Astrocyte (in vitro differentiated cells and primary cell): Measurements from ENCODE around the gene GPR139. TPM values are rescaled to one million over a fixed set of nuclear protein-coding genes. Genes with fewer than 3 reads are reported as not detected.

Experiments
- DNase-seq: peaks from one replicate; pipeline ENCODE4 v3.0.0-alpha.2; 2010; ENCODE audit warnings: low read depth
- FAIRE-seq: peaks from 2 replicates; lab custom pipeline; 2011; peaks lifted over from hg19 to GRCh38; lab: Jason Lieb, UNC
- H2AFZ ChIP-seq: 2 replicates; pipeline ENCODE4 v1.6.0; 2012; ENCODE audit warnings: low read depth, low read length, inconsistent platforms
- H3K27ac ChIP-seq: 2 replicates; pipeline ENCODE4 v1.5.1; 2011; ENCODE audit warnings: low read depth, low read length, inconsistent platforms
- H3K27me3 ChIP-seq: 2 replicates; pipeline ENCODE4 v1.6.0; 2011; ENCODE audit warnings: low read length, inconsistent platforms; ENCODE audit not compliant: insufficient read depth
- H3K36me3 ChIP-seq: 2 replicates; pipeline ENCODE4 v1.5.1; 2011; ENCODE audit warnings: low read length, inconsistent platforms; ENCODE audit not compliant: insufficient read depth
- H3K4me1 ChIP-seq: 2 replicates; pipeline ENCODE4 v1.5.1; 2011; ENCODE audit warnings: low read length, inconsistent platforms; ENCODE audit not compliant: insufficient read depth
- H3K4me2 ChIP-seq: 2 replicates; pipeline ENCODE4 v1.6.0; 2012; ENCODE audit warnings: low read length, inconsistent platforms
- H3K4me3 ChIP-seq: 2 replicates; pipeline ENCODE4 v1.5.1; 2011; ENCODE audit warnings: low read depth, mild to moderate bottlenecking, low read length, inconsistent platforms; ENCODE audit not compliant: insufficient read depth
- H3K79me2 ChIP-seq: 2 replicates; pipeline ENCODE4 v1.6.0; 2012; ENCODE audit warnings: mild to moderate bottlenecking, low read length, inconsistent platforms; ENCODE audit not compliant: insufficient read depth
- H3K9ac ChIP-seq: 2 replicates; pipeline ENCODE4 v1.6.0; 2012; ENCODE audit warnings: mild to moderate bottlenecking, low read length, inconsistent platforms
- H3K9me3 ChIP-seq: 2 replicates; pipeline ENCODE4 v1.5.1; 2012; ENCODE audit warnings: low read depth, mild to moderate bottlenecking, low read length, inconsistent platforms; ENCODE audit not compliant: insufficient read depth
- H4K20me1 ChIP-seq: 2 replicates; pipeline ENCODE4 v1.6.0; 2012; ENCODE audit warnings: low read length, inconsistent platforms; ENCODE audit not compliant: insufficient read depth
- H3K27ac Mint-ChIP-seq: one replicate; pipeline ENCODE4 v1.8.0; 2021; ENCODE audit warnings: mild to moderate bottlenecking, mixed read lengths; ENCODE audit not compliant: unreplicated experiment
- H3K27me3 Mint-ChIP-seq: one replicate; pipeline ENCODE4 v1.8.0; 2021; ENCODE audit warnings: low read depth, mixed read lengths; ENCODE audit not compliant: unreplicated experiment
- H3K36me3 Mint-ChIP-seq: one replicate; pipeline ENCODE4 v1.8.0; 2021; ENCODE audit warnings: low read depth, mixed read lengths; ENCODE audit not compliant: unreplicated experiment
- H3K4me1 Mint-ChIP-seq: one replicate; pipeline ENCODE4 v1.8.0; 2021; ENCODE audit warnings: low read depth, mixed read lengths; ENCODE audit not compliant: unreplicated experiment
- H3K4me3 Mint-ChIP-seq: one replicate; pipeline ENCODE4 v1.8.0; 2021; ENCODE audit warnings: mild to moderate bottlenecking, moderate library complexity, mixed read lengths; ENCODE audit not compliant: unreplicated experiment
- H3K9me3 Mint-ChIP-seq: one replicate; pipeline ENCODE4 v1.8.0; 2021; ENCODE audit warnings: mild to moderate bottlenecking, mixed read lengths; ENCODE audit not compliant: unreplicated experiment
- EZH2 ChIP-seq: IDR thresholded peaks from 2 replicates; pipeline ENCODE4 v1.6.1; 2012; ENCODE audit warnings: mild to moderate bottlenecking, low read length, inconsistent platforms; ENCODE audit not compliant: insufficient read depth
- total RNA-seq: library from RNA; stranded (reverse); gene quantifications from 2 replicates; pipeline ENCODE4 v1.2.1, GENCODE V29; 2021
- TF ChIP-seq, protein P1 (sequence below): IDR thresholded peaks from 2 replicates; pipeline ENCODE4 v1.5.1; 2011; ENCODE audit warnings: low read depth, mild to moderate bottlenecking, inconsistent platforms, low read length, moderate library complexity; ENCODE audit not compliant: insufficient read depth

GPR139 gene
- total RNA-seq, 1 donor from 2014 or later: not detected

DNA sequence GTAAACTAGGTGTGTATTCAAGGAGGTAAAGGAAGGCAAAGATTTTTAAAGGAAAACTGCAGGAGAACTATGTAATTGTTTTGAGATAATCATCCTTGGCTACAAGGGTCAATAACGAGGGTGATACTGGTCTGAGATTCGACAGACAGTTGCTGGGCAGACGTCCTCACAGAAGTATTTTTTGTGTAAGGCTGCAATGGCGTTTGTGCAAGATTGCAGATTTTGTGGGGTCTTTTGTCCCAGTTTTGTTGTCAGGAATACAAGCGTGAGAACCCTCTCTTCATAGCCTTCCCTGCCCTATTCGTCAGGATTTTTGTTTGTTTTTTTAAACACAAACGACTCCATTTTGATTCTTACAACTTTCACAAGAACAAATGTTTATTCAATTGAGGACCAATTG, 57.5 kb downstream of the GPR139 start:
- Mint-ChIP-seq H3K27ac (no peak overlapping the region), H3K4me3 (no peak overlapping the region), H3K9me3 (no peaks in the 10 kb centered on the region), H3K27me3 (peaks cover 6% of the 10 kb centered on the region), H3K4me1 (no peaks in the 10 kb centered on the region), H3K36me3 (no peaks in the 10 kb centered on the region)
- Histone ChIP-seq H3K4me3 (no peak overlapping the region), H3K27me3 (no peaks in the 10 kb centered on the region), H3K4me1 (no peaks in the 10 kb centered on the region), H3K79me2 (no peaks in the 10 kb centered on the region), H2AFZ (no peak overlapping the region), H3K9ac (no peak overlapping the region), H3K36me3 (no peaks in the 10 kb centered on the region), H4K20me1 (no peaks in the 10 kb centered on the region), H3K4me2 (no peak overlapping the region), H3K9me3 (no peaks in the 10 kb centered on the region), H3K27ac (no peak overlapping the region)
- FAIRE-seq (no peak), DNase-seq (no peak)
- TF ChIP-seq, protein P1, sequence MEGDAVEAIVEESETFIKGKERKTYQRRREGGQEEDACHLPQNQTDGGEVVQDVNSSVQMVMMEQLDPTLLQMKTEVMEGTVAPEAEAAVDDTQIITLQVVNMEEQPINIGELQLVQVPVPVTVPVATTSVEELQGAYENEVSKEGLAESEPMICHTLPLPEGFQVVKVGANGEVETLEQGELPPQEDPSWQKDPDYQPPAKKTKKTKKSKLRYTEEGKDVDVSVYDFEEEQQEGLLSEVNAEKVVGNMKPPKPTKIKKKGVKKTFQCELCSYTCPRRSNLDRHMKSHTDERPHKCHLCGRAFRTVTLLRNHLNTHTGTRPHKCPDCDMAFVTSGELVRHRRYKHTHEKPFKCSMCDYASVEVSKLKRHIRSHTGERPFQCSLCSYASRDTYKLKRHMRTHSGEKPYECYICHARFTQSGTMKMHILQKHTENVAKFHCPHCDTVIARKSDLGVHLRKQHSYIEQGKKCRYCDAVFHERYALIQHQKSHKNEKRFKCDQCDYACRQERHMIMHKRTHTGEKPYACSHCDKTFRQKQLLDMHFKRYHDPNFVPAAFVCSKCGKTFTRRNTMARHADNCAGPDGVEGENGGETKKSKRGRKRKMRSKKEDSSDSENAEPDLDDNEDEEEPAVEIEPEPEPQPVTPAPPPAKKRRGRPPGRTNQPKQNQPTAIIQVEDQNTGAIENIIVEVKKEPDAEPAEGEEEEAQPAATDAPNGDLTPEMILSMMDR: no peak
- TF ChIP-seq EZH2: no peak

DNA sequence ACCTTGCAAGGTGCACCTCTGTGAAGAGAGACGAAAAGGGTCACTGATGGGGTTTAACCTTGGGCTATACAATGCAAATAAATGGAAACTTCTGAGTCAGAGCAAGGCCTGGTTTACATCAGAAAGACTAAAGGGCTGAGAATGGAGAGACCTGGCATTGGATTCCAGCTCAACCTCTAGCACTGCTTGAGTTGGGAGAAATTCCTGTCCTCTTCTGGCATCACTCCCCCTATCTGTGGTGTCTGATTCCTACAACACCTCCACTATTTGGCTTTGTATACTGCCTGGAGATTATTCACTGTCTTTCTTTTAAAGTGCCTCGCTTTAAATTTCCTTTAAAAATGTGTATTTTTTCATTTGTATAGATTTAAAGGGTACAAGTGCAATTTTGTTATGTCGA, 68.8 kb downstream of the GPR139 start:
- no peak overlapping the region for H3K4me3 Mint-ChIP-seq
- TF ChIP-seq EZH2: no peak
- TF ChIP-seq, protein P1: no peak
- H3K27ac Mint-ChIP-seq: no peak overlapping the region

DNA sequence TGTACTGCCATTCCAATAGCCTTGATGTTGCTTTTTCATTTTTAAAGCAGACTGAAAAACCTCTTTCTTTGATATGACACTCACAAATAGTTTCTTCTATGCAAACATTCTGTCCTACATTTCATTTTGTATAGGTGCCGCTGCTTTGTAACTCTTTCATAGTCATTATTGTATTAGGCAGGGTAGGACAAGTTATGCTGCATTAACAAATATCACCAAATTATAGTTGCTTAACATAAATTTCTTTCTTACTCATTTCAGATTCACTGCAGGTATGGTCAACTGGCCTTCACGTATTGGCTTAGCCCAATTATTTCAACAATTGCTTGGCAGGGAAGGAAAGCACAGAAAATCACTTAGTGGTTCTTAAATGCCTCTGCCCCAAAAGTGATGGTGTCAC, 70.8 kb downstream of the GPR139 start:
- Histone ChIP-seq H3K27me3 (no peaks in the 10 kb centered on the region), H3K27ac (no peak overlapping the region), H3K36me3 (no peaks in the 10 kb centered on the region), H3K4me1 (no peaks in the 10 kb centered on the region), H3K79me2 (no peaks in the 10 kb centered on the region), H3K9me3 (no peaks in the 10 kb centered on the region), H3K4me3 (no peak overlapping the region), H3K4me2 (no peak overlapping the region), H3K9ac (no peak overlapping the region), H4K20me1 (no peaks in the 10 kb centered on the region), H2AFZ (no peak overlapping the region)
- Mint-ChIP-seq H3K27ac (no peak overlapping the region), H3K27me3 (peaks cover 14% of the 10 kb centered on the region), H3K4me3 (no peak overlapping the region), H3K4me1 (no peaks in the 10 kb centered on the region), H3K9me3 (no peaks in the 10 kb centered on the region), H3K36me3 (no peaks in the 10 kb centered on the region)
- TF ChIP-seq, protein P1: no peak
- no peak for TF ChIP-seq EZH2
- DNase-seq (no peak), FAIRE-seq (no peak)

More for the DNA sequence above, 68.8 kb downstream of the GPR139 start:
- FAIRE-seq (no peak), DNase-seq (no peak)
- Mint-ChIP-seq H3K36me3 (no peaks in the 10 kb centered on the region), H3K9me3 (no peaks in the 10 kb centered on the region), H3K27me3 (peaks cover 18% of the 10 kb centered on the region), H3K4me1 (no peaks in the 10 kb centered on the region)
- Histone ChIP-seq H3K36me3 (no peaks in the 10 kb centered on the region), H3K4me2 (no peak overlapping the region), H4K20me1 (no peaks in the 10 kb centered on the region), H3K9me3 (no peaks in the 10 kb centered on the region), H2AFZ (no peak overlapping the region), H3K27ac (no peak overlapping the region), H3K4me1 (no peaks in the 10 kb centered on the region), H3K4me3 (no peak overlapping the region), H3K9ac (no peak overlapping the region), H3K79me2 (no peaks in the 10 kb centered on the region), H3K27me3 (no peaks in the 10 kb centered on the region)
